Naive thymus-derived CD4-positive, alpha-beta T cell (primary cell): ENCODE measurements around the gene PIANP. TPM values are rescaled to one million over a fixed set of nuclear protein-coding genes. Genes with fewer than 3 reads are reported as not detected.

Experiments used
- ATAC-seq: fragments of 150-1000 bp; cut with Tn5 transposase; 2 replicates; pipeline ENCODE4 v1.10.0; 2021; ENCODE audit warnings: mild to moderate bottlenecking, moderate library complexity
- CTCF ChIA-PET: fragments of 350-600 bp; sonication (Branson Sonifier 250); formaldehyde crosslinking; loops from one replicate; lab custom pipeline; 2021; ENCODE audit warnings: antibody characterized with exemption; lab: Charles Lee
- POLR2A ChIA-PET: fragments of 350-600 bp; sonication (Branson Sonifier 250); formaldehyde crosslinking; loops from one replicate; lab custom pipeline; 2021; ENCODE audit warnings: antibody characterized with exemption, inconsistent platforms; lab: Charles Lee
- DNase-seq, 9 donors: peaks; one replicate each; pipeline versions ENCODE4 v3.0.0 to v3.0.0-alpha.2; 2020 to 2022; ENCODE audit warnings: mixed read lengths in 1 of 9
- H3K27ac ChIP-seq: one replicate; pipeline ENCODE4 v1.7.0; 2013; ENCODE audit warnings: mild to moderate bottlenecking, low read depth, low read length, moderate library complexity
- H3K27me3 ChIP-seq, 2 donors: one replicate each; pipeline ENCODE4 v1.7.0; 2013; ENCODE audit warnings: low read length in 2 of 2, mild to moderate bottlenecking in 2 of 2, moderate library complexity in 2 of 2; ENCODE audit not compliant: control insufficient read depth in 2 of 2, insufficient read depth in 2 of 2
- H3K36me3 ChIP-seq, 3 experiments: 1 replicate in 2 of 3; 2 replicates in 1 of 3; pipeline ENCODE4 v1.7.0; 2013; ENCODE audit warnings: low read length in 3 of 3, mild to moderate bottlenecking in 3 of 3, moderate library complexity in 1 of 3; ENCODE audit not compliant: insufficient read depth in 3 of 3, control insufficient read depth in 2 of 3
- H3K4me1 ChIP-seq, 2 donors: one replicate each; pipeline ENCODE4 v1.7.0; 2013; ENCODE audit warnings: low read length in 2 of 2, mild to moderate bottlenecking in 2 of 2, moderate library complexity in 1 of 2; ENCODE audit not compliant: control insufficient read depth in 2 of 2, insufficient read depth in 2 of 2
- H3K4me3 ChIP-seq: 2 replicates; pipeline ENCODE4 v1.7.0; 2013; ENCODE audit warnings: mild to moderate bottlenecking, low read length
- H3K9me3 ChIP-seq, 3 experiments: 1 replicate in 2 of 3; 2 replicates in 1 of 3; pipeline ENCODE4 v1.7.0; 2013; ENCODE audit warnings: low read length in 3 of 3; ENCODE audit not compliant: control insufficient read depth in 2 of 3
- H3K27ac Mint-ChIP-seq, 9 donors: one replicate each; pipeline ENCODE4 v1.8.0; 2020 to 2022; ENCODE audit warnings: mixed read lengths in 9 of 9, mild to moderate bottlenecking in 8 of 9, moderate library complexity in 5 of 9, inconsistent platforms in 2 of 9
- H3K27me3 Mint-ChIP-seq, 5 donors: one replicate each; pipeline ENCODE4 v1.8.0; 2021 to 2022; ENCODE audit warnings: mixed read lengths in 5 of 5, mild to moderate bottlenecking in 1 of 5
- H3K36me3 Mint-ChIP-seq, 5 donors: one replicate each; pipeline ENCODE4 v1.8.0; 2020 to 2022; ENCODE audit warnings: mixed read lengths in 5 of 5, mild to moderate bottlenecking in 3 of 5, inconsistent platforms in 1 of 5
- H3K4me1 Mint-ChIP-seq, 7 donors: one replicate each; pipeline ENCODE4 v1.8.0; 2020 to 2022; ENCODE audit warnings: mixed read lengths in 7 of 7, mild to moderate bottlenecking in 3 of 7, inconsistent platforms in 1 of 7
- H3K4me3 Mint-ChIP-seq, 10 donors: one replicate each; pipeline ENCODE4 v1.8.0; 2020 to 2022; ENCODE audit warnings: mild to moderate bottlenecking in 10 of 10, mixed read lengths in 10 of 10, moderate library complexity in 6 of 10, inconsistent platforms in 2 of 10
- H3K9me3 Mint-ChIP-seq, 11 donors: one replicate each; pipeline ENCODE4 v1.8.0; 2020 to 2022; ENCODE audit warnings: mixed read lengths in 11 of 11, mild to moderate bottlenecking in 4 of 11, inconsistent platforms in 1 of 11, moderate library complexity in 1 of 11
- intact Hi-C, 2 donors: fragments of 100-400 bp; cut with micrococcal nuclease; formaldehyde crosslinking; loops; one replicate each; pipeline ENCODE4 v1.15.1; 2023
- polyA plus RNA-seq, 2 donors: library from polyadenylated mRNA; unstranded; fragments of 300-500 nt; fragmentation: Illumina TruSeq; gene quantifications; one replicate each; pipeline ENCODE4 v1.2.3, GENCODE V29; 2021
- total RNA-seq, 6 experiments: library from RNA in 5 of 6; stranded (reverse) in 5 of 6; gene quantifications; 1 replicate in 5 of 6; 2 replicates in 1 of 6; pipeline ENCODE4 v1.2.3 and lab custom pipeline; 2021 to 2026

PIANP gene
- total and polyA plus RNA-seq, 7 experiments from 2014 or later, result 0.22 to 1.7 (median 0.84) TPM; not detected in 1

- ATAC-seq (peak; percentile 91), DNase-seq (peak; percentile 83 to 98 (median 96))
- Histone ChIP-seq H3K4me1 (peaks cover 17 to 19% of the 10 kb centered on the region in 2 donors), H3K4me3 (peak within 1 kb of the TSS; percentile 84), H3K9me3 (no peaks in the 10 kb centered on the region), H3K27ac (peak within 1 kb of the TSS; percentile 91), H3K36me3 (peaks cover 0 to 12% (median 0%) of the 10 kb centered on the region in 3 experiments), H3K27me3 (no peaks in the 10 kb centered on the region)
- H3K27ac Mint-ChIP-seq, result peak within 1 kb of the TSS; percentile 93 to 99 (median 98)
- ChIA-PET CTCF (interaction anchor here (0.5 to 2.2 kb wide), 14 partner anchors 21 to 401 kb away, joined by 3 to 15 read pairs (median 4); partner anchors contain the start of genes COPS7A and LPAR5), POLR2A (interaction anchor here (0.5 to 3.6 kb wide), 51 partner anchors 9 to 280 kb away, joined by 3 to 67 read pairs (median 4); partner anchors contain the start of genes C12orf57, CDCA3, COPS7A and ENO2)
- intact Hi-C loops, result loop anchor here (1.0 to 10.0 kb wide), 26 partner anchors 11 to 1396 kb away; partner anchors contain the start of genes COPS7A (in 2 of the 2), ING4 (in 2 of the 2), MLF2 (in 2 of the 2) and NOP2 (in 2 of the 2)
- peak within 1 kb of the TSS; percentile 85 to 100 (median 96) for H3K4me3 Mint-ChIP-seq
- H3K4me1 Mint-ChIP-seq, result peaks cover 37 to 69% (median 53%) of the 10 kb centered on the region in 7 donors
- no peaks in the 10 kb centered on the region for H3K27me3 Mint-ChIP-seq
- H3K9me3 Mint-ChIP-seq, result no peaks in the 10 kb centered on the region
- H3K36me3 Mint-ChIP-seq, result peaks cover 0 to 27% (median 8%) of the 10 kb centered on the region in 5 donors
Observed at GRCh38 chr12:6688999-6689882, 11.4 kb downstream of the PIANP start, which contains the start of gene ZNF384. Gene ZNF384 (minus strand): TSS chr12:6689375. CDS start chr12:6679520, 9,855 bp downstream.

GRCh38 chr12:6688543-6688998, 12.0 kb downstream of the PIANP start:
- Mint-ChIP-seq H3K4me1 (peaks cover 37 to 73% (median 51%) of the 10 kb centered on the region in 7 donors), H3K27ac (peak overlapping the region; percentile 93 to 99 (median 98)), H3K9me3 (no peaks in the 10 kb centered on the region), H3K27me3 (no peaks in the 10 kb centered on the region), H3K4me3 (peak overlapping the region; percentile 85 to 100 (median 96)), H3K36me3 (peaks cover 0 to 29% (median 8%) of the 10 kb centered on the region in 5 donors)
- POLR2A ChIA-PET, result interaction anchor here (0.6 to 3.6 kb wide), 31 partner anchors 11 to 270 kb away, joined by 3 to 67 read pairs (median 6); partner anchors contain the start of genes C12orf57, CDCA3, COPS7A and ENO2
- Histone ChIP-seq H3K4me3 (peak overlapping the region; percentile 84), H3K27ac (peak overlapping the region; percentile 91), H3K4me1 (peaks cover 17 to 19% of the 10 kb centered on the region in 2 donors), H3K36me3 (peaks cover 0 to 12% (median 0%) of the 10 kb centered on the region in 3 experiments), H3K27me3 (no peaks in the 10 kb centered on the region), H3K9me3 (no peaks in the 10 kb centered on the region)
- CTCF ChIA-PET, result interaction anchor here (0.5 to 2.2 kb wide), 10 partner anchors 20 to 135 kb away, joined by 3 to 15 read pairs (median 4); partner anchors contain the start of genes COPS7A and LPAR5
- peak in 4 of 9 donors; percentile 36 to 46 (median 42) for DNase-seq
- intact Hi-C loops, result loop anchor here (2.0 to 10.0 kb wide), 8 partner anchors 72 to 1396 kb away; partner anchors contain the start of genes P3H3 (in 2 of the 2), IFFO1 (in 1 of the 2) and NECAP1 (in 1 of the 2)
- ATAC-seq, result no peak

- POLR2A ChIA-PET, result interaction anchor here (1.1 kb wide), 1 partner anchor 69 kb away, joined by 3 read pairs; no protein-coding TSS in a partner anchor
- Histone ChIP-seq H3K4me1 (peaks cover 17 to 19% of the 10 kb centered on the region in 2 donors), H3K27me3 (no peaks in the 10 kb centered on the region), H3K4me3 (no peak overlapping the region), H3K27ac (no peak overlapping the region), H3K9me3 (no peaks in the 10 kb centered on the region), H3K36me3 (peaks cover 0 to 29% (median 0%) of the 10 kb centered on the region in 3 experiments)
- Mint-ChIP-seq H3K4me3 (peak overlapping the region in 1 of 10 donors; percentile 100), H3K9me3 (no peaks in the 10 kb centered on the region), H3K36me3 (peaks cover 0 to 35% (median 9%) of the 10 kb centered on the region in 5 donors), H3K27me3 (no peaks in the 10 kb centered on the region), H3K4me1 (peaks cover 37 to 77% (median 60%) of the 10 kb centered on the region in 7 donors), H3K27ac (peak overlapping the region in 3 of 9 donors; percentile 12 to 99 (median 70))
- intact Hi-C loops, result loop anchor here (5.0 to 10.0 kb wide), 4 partner anchors 106 to 1399 kb away; partner anchors contain the start of genes NECAP1 (in 1 of the 2) and P3H3 (in 1 of the 2)
- DNase-seq (no peak), ATAC-seq (no peak)
- CTCF ChIA-PET, result no interaction called here
Observed at GRCh38 chr12:6685814-6686213, 14.8 kb downstream of the PIANP start.

- CTCF ChIA-PET, result interaction anchor here (0.9 to 1.3 kb wide), 5 partner anchors 16 to 114 kb away, joined by 3 to 6 read pairs (median 5); no protein-coding TSS in a partner anchor
- intact Hi-C loops, result loop anchor here (1.0 to 10.0 kb wide), 6 partner anchors 67 to 1400 kb away; partner anchors contain the start of genes NECAP1 (in 1 of the 2) and P3H3 (in 1 of the 2)
- Mint-ChIP-seq H3K27ac (peak overlapping the region in 7 of 9 donors; percentile 8 to 88 (median 55)), H3K36me3 (peaks cover 0 to 37% (median 11%) of the 10 kb centered on the region in 5 donors), H3K27me3 (no peaks in the 10 kb centered on the region), H3K4me3 (peak overlapping the region in 3 of 10 donors; percentile 20 to 39 (median 35)), H3K4me1 (peaks cover 31 to 68% (median 55%) of the 10 kb centered on the region in 7 donors), H3K9me3 (no peaks in the 10 kb centered on the region)
- no peak for ATAC-seq
- Histone ChIP-seq H3K36me3 (peaks cover 0 to 41% (median 4%) of the 10 kb centered on the region in 3 experiments), H3K27ac (peak overlapping the region; percentile 6), H3K4me1 (peaks cover 9 to 12% of the 10 kb centered on the region in 2 donors), H3K9me3 (no peaks in the 10 kb centered on the region), H3K27me3 (no peaks in the 10 kb centered on the region), H3K4me3 (no peak overlapping the region)
- peak in 7 of 9 donors; percentile 45 to 69 (median 59) for DNase-seq
- POLR2A ChIA-PET, result no interaction called here
Observed at GRCh38 chr12:6684609-6685008, 16.0 kb downstream of the PIANP start.

GRCh38 chr12:6676962-6677361, 23.7 kb downstream of the PIANP start:
- H3K9me3 Mint-ChIP-seq, result no peaks in the 10 kb centered on the region

More at GRCh38 chr12:6676962-6677361, 23.7 kb downstream of the PIANP start:
- intact Hi-C loops, result no loop called here
- H3K4me3 ChIP-seq, result no peak overlapping the region
- no peak overlapping the region for H3K27ac ChIP-seq
- peaks cover 17 to 98% (median 53%) of the 10 kb centered on the region in 3 experiments for H3K36me3 ChIP-seq
- H3K27me3 ChIP-seq, result no peaks in the 10 kb centered on the region
- Mint-ChIP-seq H3K27ac (no peak overlapping the region), H3K36me3 (peaks cover 8 to 55% (median 29%) of the 10 kb centered on the region in 5 donors), H3K27me3 (no peaks in the 10 kb centered on the region), H3K4me3 (no peak overlapping the region), H3K4me1 (peaks cover 0 to 14% (median 5%) of the 10 kb centered on the region in 7 donors)
- POLR2A ChIA-PET, result no interaction called here
- CTCF ChIA-PET, result interaction anchor here (0.6 kb wide), 1 partner anchor 15 kb away, joined by 4 read pairs; no protein-coding TSS in a partner anchor
- H3K9me3 ChIP-seq, result no peaks in the 10 kb centered on the region
- no peak for ATAC-seq
- no peaks in the 10 kb centered on the region for H3K4me1 ChIP-seq
- DNase-seq, result no peak
